Measurements from ENCODE around the gene MSANTD7.
A peak's percentile ranks its signal among the peaks of the same experiment; 100 is the strongest.
"Not testable (repeated sequence)": the region's sequence is repeated elsewhere in the genome, so short reads cannot be mapped to it uniquely, and the experiment has no call there.

Gene MSANTD7, protein sequence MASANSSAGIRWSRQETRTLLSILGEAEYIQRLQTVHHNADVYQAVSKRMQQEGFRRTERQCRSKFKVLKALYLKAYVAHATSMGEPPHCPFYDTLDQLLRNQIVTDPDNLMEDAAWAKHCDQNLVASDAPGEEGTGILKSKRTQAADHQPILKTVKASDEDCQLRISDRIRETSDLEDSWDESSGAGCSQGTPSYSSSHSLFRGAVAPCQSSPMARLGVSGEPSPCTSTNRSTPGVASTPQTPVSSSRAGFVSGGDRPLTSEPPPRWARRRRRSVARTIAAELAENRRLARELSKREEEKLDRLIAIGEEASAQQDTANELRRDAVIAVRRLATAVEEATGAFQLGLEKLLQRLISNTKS

DNA sequence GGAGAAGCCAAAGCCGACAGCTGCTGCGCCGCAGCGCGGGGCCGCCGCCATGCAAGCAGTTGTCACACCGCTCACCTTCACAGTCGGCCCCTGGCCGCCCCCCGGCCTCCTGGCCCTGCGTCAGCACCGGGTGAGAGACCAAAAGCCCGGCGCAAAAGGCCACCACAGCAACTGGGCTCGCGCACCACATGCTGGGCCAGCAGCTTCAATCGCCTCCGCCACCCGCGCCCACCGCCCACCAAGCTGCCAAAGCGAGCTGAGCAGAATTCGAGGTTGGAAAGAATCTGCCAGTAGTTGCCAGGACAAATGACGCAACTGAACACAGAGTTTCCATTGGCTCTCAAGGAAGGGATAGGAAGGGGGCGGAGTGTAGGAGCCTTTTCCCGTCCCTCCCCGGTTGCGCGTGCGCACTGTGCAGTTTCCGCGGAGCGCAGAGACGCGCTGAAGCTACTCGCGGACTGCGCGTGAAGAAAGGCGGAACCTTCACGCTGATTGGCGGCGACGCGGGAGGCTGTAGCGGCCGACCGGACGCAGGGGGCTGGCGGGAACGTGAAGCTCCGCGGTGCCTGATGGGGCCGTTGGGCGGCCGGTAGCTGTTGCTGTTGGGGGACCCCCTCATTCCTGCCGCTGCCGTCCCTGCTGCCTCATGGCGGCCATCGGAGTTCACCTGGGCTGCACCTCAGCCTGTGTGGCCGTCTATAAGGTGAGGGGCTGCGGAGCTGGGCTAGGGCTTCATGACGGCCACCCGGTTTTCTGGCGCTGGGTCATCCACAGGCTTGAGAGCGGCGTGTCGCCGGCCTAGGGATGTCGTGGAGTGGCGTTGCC, at the start of gene MSANTD7, which contains the start of the genes CDNF and HSPA14:
MSANTD7 (plus strand) TSS at position 550 of the 825 bp plus-strand sequence. CDS start 3,979 bp downstream, outside the sequence.
CDNF (minus strand) TSS at position 281 of the 825 bp plus-strand sequence; CDS start at position 190, 91 bp downstream.
HSPA14 (plus strand) TSS at position 550 of the 825 bp plus-strand sequence; CDS start at position 647, 97 bp downstream.
- DNase-seq (ENCODE audit: low spot score): peak; percentile 99

DNA sequence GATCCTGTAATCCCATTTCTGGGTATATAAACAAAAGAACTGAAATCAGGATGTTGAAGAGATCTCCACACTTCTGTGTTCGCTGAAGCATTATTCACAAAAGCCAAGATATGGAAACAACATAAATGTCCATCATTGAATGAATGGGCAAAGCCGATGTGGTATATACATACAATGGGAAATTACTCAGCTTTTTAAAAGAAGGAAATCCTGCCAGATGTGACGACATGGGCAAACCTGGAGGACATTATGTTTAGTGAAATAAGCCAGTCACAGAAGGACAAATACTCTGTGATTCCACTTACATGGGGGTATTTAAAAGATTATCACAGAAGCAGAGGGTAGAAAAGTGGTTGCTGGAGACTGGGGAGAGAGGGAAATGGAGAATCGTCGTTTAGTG, 39.5 kb upstream of the MSANTD7 start:
- no peak for DNase-seq (ENCODE audit: low spot score)

DNA sequence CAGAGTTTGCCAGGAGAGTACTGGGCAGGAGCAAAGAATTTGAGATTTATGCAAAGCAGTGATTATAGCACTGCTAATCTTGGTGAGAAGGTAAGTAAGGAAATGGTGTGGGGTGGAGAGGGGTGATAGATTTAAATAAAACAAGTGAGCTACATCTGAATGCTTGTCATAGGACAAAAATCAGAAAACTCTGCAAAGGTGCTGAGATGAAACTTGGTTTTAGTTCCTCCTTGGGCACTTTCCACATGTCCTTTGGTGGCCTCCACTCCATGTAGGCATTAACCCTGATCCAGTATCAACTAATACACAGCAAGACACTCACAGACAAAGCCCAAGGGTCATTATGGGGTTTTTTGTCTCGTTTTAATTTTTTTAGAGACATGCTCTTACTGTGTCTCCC, 37.7 kb upstream of the MSANTD7 start:
- DNase-seq (ENCODE audit: low spot score): peak; percentile 19

DNA sequence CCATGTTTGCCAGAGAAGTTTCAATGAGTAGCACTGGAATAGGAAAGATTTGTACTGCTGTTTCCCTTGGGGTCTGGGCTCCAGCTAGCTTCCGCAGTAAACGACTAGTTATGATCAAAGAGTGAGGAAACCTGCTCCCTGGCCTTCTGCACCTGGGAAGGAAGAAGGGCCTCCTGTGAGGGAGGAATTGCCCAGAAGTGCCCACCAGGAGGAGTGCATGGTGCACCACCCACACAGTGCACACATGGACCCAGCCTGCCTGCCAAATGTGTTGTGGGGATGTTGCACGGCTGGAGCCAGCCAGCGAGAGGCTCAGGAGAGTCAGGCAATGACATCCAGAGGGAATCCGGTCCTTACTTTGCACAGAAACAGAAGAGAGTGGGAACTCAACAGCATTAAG, 36.4 kb upstream of the MSANTD7 start:
- DNase-seq (ENCODE audit: low spot score): no peak

DNA sequence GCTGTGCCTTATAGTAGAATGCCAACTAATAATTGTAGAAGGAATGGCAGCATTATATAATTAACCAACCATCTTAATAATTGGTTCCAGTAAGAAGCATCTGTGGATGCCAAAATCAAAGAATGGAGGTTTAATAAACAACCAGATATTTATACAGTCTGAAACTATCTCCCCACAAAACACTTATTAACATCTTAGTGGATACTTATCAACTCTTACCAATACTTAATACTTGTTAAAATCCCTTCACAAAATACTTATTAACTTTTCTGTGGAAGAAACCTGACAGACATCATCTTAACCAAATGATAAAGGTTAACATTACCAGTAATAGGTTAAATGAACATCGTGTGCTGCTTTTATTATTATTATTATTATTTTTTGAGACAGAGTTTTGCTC, 34.3 kb upstream of the MSANTD7 start:
- no peak for DNase-seq (ENCODE audit: low spot score)

DNA sequence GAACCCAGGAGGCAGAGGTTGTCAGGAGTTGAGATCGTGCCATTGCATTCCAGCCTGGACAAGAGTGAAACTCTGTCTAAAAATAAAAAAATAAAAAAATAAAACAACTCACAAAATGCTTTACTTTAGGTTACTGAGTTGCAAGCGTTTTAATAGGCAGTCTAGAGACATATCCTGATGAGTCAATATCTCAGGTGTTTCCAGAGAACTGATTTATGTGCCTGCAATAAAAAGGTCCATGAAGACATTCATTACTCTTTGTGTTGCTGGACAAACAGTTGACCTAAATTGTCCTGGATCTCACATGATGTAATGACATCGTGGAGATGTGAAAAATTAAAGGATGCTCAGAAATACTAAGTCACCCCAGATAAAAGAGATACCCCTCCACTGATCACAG, 31.8 kb upstream of the MSANTD7 start:
- DNase-seq (ENCODE audit: low spot score): no peak

DNA sequence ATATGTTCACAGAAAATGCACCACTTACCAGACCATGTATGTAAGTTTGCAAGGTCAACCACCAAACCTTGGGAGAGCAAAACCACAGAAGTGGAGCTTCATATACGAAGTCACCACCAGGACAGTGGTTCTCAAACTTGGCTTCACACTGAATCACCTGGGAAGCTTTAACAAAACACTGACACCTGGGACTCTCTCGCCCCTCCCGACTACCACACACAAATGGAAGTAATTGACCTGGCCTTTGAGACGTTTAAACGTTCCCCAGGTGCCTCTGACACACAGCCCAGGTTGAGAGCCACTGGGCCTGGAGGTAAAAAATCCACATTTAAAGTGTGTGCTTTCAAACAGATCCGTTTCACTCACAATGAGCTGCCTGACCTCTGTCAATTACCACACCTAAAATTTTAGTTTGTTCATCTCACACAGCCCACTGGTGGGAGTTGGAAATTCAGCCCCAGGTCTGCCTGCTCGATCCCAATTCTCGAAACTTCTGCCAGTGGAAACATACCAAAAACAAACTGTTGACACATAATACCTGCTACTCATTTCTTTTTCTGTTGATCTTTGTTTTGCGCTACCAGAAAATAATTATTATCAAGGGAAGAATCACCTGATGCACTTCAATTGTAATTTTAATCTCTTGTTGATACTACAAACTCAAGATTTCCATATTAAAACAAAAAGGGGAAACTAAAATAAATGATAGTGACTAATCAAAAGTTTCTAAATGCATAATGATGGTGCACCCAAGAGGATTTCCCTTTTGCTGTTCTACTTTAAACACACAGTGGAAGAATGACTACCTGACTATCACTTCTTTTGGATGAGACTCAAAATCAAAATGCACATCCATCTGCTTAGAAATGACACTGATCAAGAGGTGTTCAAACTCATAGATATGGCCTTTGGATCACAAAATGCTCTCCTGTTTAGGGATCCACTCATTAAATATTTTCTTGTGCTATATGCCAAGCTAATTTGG, 26.8 kb upstream of the MSANTD7 start:
- no peak for DNase-seq (ENCODE audit: low spot score)

DNA sequence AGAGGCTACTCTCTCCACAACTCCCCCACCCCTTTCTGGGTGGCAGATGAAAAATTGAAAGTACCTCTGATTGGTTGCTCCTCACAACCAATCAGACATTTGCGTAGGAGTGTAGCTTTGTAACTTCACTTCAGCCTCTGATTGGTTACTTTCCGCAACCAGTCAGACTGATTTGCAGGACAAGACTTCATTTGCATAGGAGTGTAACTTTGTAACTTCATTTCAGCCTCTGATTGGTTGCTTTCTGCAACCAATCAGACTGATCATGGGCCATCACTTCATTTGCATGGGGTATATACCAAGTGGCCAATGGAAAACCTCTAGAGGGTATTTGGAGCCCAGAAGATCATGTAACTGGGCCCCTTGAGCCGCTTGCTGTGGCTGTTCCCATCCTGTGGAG, 25.8 kb upstream of the MSANTD7 start:
- no peak for DNase-seq (ENCODE audit: low spot score)

DNA sequence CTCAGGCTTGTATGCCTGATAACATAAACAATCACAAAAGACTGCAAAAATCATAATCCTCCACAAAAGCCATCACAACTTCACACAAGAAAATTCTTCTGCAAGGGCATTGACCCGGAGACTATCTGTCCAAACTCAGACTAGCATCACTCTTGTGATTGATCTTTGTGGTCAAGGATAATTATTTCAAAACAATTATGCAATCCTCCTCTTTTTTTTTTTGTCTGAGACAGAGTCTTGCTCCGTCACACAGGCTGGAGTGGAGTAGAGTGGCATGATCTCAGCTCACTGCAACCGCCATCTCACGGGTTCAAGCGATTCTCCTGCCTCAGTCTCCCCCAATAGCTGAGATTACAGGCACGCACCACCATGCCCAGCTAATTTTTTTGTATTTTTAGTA, 22.4 kb upstream of the MSANTD7 start:
- DNase-seq (ENCODE audit: low spot score): no peak

DNA sequence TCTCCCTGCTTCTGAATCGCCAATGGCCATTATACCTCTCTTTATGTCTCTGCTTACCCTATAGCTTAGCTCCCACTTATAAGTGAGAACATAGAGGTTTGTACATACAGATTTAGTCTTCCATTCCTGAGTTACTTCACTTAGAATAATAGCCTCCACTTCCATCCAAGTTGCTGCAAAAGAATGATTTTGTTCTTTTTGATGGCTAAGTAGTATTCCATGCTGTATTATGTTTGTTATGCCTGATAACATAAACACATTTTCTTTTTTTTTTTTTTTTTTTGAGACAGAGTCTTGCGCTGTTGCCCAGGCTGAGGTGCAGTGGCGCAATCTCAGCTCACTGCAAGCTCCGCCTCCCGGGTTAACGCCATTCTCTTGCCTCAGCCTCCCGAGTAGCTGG, 21.4 kb upstream of the MSANTD7 start:
- not testable (repeated sequence) for DNase-seq (ENCODE audit: low spot score)

DNA sequence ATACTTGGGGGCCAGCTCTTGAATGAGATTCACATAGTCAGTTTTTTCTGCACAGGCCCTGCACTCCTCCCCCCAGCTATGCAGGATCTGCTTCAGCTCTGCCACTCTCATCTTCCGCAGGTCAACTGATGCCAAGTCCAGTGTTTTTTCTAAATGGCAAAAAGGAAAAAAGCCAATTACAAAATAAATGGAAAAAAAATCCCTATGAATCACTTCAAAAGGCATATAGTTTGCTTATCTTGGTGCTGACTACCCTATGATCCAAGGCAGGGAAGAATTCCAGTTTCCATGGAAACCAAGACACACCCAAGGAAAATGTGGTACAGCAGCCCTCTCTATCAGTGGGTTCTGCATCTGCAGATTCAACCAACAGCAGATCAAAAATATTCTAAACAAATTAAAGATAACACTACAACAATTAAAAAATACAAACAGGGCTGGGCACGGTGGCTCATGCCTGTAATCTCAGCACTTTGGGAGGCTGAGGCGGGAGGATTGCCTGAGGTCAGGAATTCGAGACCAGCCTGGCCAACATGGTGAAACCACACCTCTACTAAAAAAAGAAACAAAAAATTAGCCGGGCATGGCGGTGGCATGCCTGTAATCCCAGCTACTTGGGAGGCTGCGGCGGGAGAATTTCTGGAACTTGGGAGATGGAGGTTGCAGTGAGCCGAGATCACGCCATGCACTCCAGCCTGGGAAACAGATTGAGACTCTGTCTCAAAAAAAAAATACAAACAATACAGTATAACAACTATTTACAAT, 17.9 kb upstream of the MSANTD7 start:
- DNase-seq (ENCODE audit: low spot score): no peak

DNA sequence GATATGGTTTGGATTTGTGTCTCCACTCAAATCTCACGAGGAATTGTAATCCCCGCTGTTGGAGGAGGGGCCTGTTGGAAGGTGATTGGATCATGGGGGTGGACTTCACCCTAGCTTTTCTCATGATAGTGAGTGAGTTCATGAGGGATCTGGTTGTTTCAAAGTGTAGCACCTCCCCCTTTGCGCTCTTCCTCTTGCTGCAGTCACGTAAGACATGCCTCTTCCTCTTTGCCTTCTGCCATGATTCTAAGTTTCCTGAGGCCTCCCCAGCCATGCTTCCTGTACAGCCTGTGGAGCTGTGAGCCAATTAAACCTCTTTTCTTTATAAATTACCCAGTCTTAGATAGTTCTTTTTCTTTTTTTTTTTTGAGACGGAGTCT, 17.3 kb upstream of the MSANTD7 start:
- DNase-seq (ENCODE audit: low spot score): no peak

DNA sequence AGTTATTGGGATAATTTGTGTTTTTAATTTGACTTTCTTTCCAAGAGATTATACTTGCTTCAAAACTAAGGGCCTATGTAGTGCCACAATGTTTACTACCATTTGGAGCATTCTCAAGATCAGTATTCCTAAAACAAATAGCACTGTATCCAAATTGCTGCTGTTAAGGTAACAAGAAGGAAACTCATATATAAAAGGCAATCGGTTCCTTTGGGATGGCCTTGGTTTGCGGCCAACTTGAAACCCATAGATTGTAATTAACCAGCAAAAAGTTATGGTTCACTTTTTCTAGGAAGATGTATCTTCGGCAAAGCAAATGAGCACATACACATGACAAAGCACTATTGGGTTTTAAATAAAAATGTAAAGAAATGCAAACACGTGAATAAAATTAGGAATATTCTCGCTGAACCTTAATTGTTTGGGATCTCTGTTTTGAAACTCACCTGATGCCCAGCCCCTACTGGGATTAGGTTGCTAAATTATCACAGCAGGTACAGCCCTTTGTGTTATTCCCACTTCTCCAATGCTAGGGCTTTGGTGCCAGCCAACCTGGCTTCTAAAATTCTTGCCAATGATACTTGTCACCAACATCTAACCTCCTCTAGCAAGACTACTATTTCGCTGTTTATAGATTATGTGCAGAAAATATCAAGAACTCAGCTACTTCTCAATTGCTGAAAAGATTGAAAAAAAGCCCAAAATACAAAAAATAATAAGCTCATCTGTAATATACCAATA, 16.3 kb upstream of the MSANTD7 start:
- no peak for DNase-seq (ENCODE audit: low spot score)

DNA sequence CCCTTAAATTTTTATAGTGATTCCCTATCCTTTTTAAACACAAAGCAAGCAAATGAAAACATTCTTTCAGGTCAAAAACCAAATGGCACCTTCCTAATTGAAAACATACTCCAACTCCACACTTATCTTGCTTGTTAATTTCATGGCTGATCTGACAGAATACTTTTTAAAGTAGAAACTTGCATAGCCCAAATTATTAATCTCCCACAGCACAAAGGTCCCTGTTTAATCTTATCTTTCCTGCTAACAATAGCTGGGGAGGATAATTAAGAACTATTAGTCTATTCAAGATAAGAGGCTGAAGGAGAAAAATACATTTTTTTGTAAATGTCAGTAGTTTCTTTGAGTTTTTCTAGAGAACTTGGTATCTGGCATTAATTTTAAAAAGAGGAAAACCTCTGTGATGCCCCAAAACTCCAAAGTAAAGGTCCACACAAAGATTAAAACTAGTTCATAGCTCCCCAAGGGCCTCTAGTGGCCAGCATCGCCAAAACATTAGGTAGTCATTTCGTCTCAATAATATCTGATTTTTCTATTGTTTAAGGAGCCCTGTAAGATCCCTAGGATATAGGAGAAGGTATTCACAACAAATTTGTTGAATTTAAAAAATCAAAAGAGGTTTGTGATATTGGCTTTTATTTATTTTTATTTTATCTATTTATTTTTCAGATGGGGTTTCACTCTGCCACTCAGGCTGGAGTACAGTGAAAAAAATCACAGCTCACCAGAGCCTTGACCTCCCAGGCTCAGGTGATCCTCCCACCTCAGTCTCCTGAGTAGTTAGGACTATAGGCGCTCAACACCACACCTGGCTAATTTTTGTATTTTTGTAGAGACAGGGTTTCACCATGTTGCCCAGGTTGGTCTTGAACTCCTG, 15.0 kb upstream of the MSANTD7 start:
- peak; percentile 52 for DNase-seq (ENCODE audit: low spot score)

DNA sequence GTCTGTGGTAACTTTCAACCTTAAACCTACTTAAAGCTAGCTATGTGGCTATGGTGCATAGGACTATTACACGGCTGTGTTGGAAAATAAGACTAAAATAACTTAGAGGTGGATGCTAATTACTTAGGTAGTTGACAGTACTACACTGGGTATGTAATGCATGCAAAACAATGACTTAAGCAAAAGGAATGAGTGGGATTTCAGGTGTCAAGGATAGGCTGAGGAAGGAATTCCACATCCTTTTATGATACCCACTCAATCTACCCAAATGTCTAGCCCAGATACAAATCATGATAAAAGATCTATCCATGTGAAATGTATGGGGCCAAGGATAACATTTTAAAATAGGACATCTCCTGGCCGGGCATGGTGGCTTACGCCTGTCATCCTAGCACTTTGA, 14.1 kb upstream of the MSANTD7 start:
- no peak for DNase-seq (ENCODE audit: low spot score)

DNA sequence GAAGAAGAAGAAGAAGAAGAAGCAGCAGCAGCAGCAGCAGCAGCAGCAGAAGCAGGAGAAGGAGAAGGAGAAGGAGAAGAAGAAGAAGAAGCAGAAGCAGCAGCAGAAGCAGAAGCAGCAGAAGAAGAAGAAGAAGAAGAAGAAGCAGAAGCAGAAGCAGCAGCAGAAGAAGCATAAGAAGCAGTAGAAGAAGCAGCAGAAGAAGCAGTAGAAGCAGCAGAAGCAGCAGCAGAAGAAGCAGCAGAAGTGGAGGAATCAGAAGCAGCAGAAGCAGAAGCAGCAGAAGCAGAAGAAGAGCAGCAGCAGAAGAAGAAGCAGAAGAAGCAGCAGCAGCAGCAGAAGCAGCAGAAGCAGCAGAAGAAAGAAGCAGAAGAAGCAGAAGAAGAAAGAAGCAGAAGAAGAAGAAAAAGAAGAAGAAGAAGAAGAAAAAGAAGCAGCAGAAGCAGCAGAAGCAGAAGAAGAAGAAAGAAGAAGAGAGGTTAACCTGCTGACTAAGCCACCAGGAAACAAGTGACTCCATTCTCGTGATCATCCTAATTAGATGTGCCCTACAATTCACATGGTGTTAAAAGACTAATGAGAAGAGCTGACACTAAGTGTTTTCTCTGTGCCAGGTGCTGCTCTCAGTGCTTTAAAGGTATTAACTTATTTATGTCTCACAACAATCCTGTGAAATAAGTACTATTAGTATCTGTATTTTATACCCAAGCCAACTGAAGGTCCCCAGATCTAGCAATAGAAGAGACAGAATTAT, 11.9 kb upstream of the MSANTD7 start:
- DNase-seq (ENCODE audit: low spot score): no peak

DNA sequence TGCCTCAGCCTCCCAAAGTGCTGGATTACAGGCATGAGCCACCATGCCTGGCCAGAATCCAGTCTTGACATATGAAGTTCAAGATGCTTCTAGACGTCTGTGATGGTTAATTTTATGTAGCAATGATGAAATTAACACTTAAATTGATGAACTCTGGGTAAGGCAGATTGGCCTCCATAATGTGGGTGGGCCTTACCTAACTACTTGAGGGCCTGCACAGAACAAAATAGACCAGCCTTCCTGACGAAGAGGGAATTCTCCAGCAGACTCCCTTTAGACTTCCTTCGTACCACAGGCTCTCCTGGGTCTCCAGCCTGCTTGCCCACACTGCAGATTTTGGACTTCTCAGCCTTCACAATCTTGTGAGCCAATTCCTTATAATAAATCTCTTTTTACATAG, 5.0 kb upstream of the MSANTD7 start:
- DNase-seq (ENCODE audit: low spot score): no peak

DNA sequence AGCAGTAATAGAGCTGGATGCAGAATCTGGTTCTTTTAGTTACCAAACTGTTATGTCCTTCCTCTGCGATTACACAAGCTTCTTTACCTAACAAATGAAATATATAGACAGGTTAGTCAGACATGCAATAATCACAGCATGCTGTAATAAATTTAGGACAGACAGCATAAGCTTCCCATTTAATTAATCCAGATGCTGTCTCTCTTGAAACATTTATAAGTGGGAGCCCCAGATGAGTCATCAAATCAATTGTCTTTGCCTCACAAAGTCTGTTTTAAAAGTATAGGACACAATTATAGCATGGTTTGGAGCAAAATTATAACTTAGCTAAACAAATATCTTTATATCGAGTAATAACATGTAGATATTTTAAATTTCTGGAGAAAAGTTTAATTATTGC, 1.9 kb upstream of the MSANTD7 start:
- DNase-seq (ENCODE audit: low spot score): no peak

Measured in germinal center (tissue), 1 donor.